ENCODE data around the gene MLLT6.

The MLLT6 gene

GRCh38 chr17:38729886-38730525 is 24.9 kb downstream of the MLLT6 start, which contains the start of gene CISD3:
TSS of gene CISD3 (plus strand) at chr17:38730341. CDS start at chr17:38730359, 18 bp downstream.
- 0 out of 2 replicates have a peak, but pooled peaks cover 4% of the 10 kb centered on the region for H3K4me1 ChIP-seq (ENCODE audit: low read length)
- no peaks in the 10 kb centered on the region for H3K9me2 ChIP-seq (replicated peaks; ENCODE audit: insufficient read depth, low read length)
- TF ChIP-seq CTCF (IDR thresholded peaks at IDR 0.05; ENCODE audit: low read length) (peak; percentile 44), EZH2phosphoT487 (IDR thresholded peaks at IDR 0.05; ENCODE audit: low read length) (no peak)
- peaks cover 19% of the 10 kb centered on the region for H3F3A ChIP-seq (ENCODE audit: insufficient read depth, low read length)
- DNase-seq = peak; percentile 94
- H3K9me3 ChIP-seq (replicated peaks; ENCODE audit: insufficient read depth, low read length) = no peaks in the 10 kb centered on the region
- peak within 1 kb of the TSS; percentile 82 for H3K4me3 ChIP-seq (ENCODE audit: low read length)
- H3K27ac ChIP-seq (ENCODE audit: low read length) = 0 out of 2 replicates have a peak within 1 kb of the TSS, but pooled peaks have one; percentile 10
- H3K36me3 ChIP-seq (replicated peaks; ENCODE audit: insufficient read depth, low read length) = no peaks in the 10 kb centered on the region
- peaks cover 14% of the 10 kb centered on the region for H3K79me2 ChIP-seq (ENCODE audit: low read length)
- H3K27me3 ChIP-seq (replicated peaks; ENCODE audit: insufficient read depth, low read length) = no peaks in the 10 kb centered on the region
- no peaks in the 10 kb centered on the region for H4K20me1 ChIP-seq (ENCODE audit: insufficient read depth, low read length)
- H3K9ac ChIP-seq (ENCODE audit: low read length) = peak within 1 kb of the TSS; percentile 68
- H3K4me2 ChIP-seq (ENCODE audit: low read depth, low read length) = peak within 1 kb of the TSS; percentile 87
- peak within 1 kb of the TSS; percentile 86 for H2AFZ ChIP-seq (ENCODE audit: low read length)

GRCh38 chr17:38730526-38731379 is 25.7 kb downstream of the MLLT6 start:
- H3F3A ChIP-seq (ENCODE audit: insufficient read depth, low read length) = peaks cover 19% of the 10 kb centered on the region
- H3K9me3 ChIP-seq (replicated peaks; ENCODE audit: insufficient read depth, low read length) = no peaks in the 10 kb centered on the region
- peak overlapping the region; percentile 86 for H2AFZ ChIP-seq (ENCODE audit: low read length)
- peaks cover 14% of the 10 kb centered on the region for H3K79me2 ChIP-seq (ENCODE audit: low read length)
- H3K36me3 ChIP-seq (replicated peaks; ENCODE audit: insufficient read depth, low read length) = no peaks in the 10 kb centered on the region
- H3K4me3 ChIP-seq (ENCODE audit: low read length) = peak overlapping the region; percentile 82
- peak overlapping the region; percentile 68 for H3K9ac ChIP-seq (ENCODE audit: low read length)
- peak; percentile 27 for DNase-seq
- peak overlapping the region; percentile 87 for H3K4me2 ChIP-seq (ENCODE audit: low read depth, low read length)
- TF ChIP-seq CTCF (IDR thresholded peaks at IDR 0.05; ENCODE audit: low read length) (no peak), EZH2phosphoT487 (IDR thresholded peaks at IDR 0.05; ENCODE audit: low read length) (no peak), EZH2 (optimal IDR thresholded peaks at IDR 0.05; ENCODE audit: low read depth, low read length) (no peak)
- no peaks in the 10 kb centered on the region for H4K20me1 ChIP-seq (ENCODE audit: insufficient read depth, low read length)
- 0 out of 2 replicates have a peak overlapping the region, but pooled peaks have one; percentile 10 for H3K27ac ChIP-seq (ENCODE audit: low read length)
- H3K27me3 ChIP-seq (replicated peaks; ENCODE audit: insufficient read depth, low read length) = no peaks in the 10 kb centered on the region
- H3K4me1 ChIP-seq (ENCODE audit: low read length) = 0 out of 2 replicates have a peak, but pooled peaks cover 4% of the 10 kb centered on the region
- H3K9me2 ChIP-seq (replicated peaks; ENCODE audit: insufficient read depth, low read length) = no peaks in the 10 kb centered on the region

- 0 out of 2 replicates have a peak, but pooled peaks cover 4% of the 10 kb centered on the region for H3K4me1 ChIP-seq (ENCODE audit: low read length)
- no peaks in the 10 kb centered on the region for H4K20me1 ChIP-seq (ENCODE audit: insufficient read depth, low read length)
- DNase-seq = no peak
- no peak overlapping the region for H3K9ac ChIP-seq (ENCODE audit: low read length)
- no peak for TF ChIP-seq CTCF (IDR thresholded peaks at IDR 0.05; ENCODE audit: low read length)
- TF ChIP-seq EZH2phosphoT487 (IDR thresholded peaks at IDR 0.05; ENCODE audit: low read length) = no peak
- no peak for TF ChIP-seq EZH2 (optimal IDR thresholded peaks at IDR 0.05; ENCODE audit: low read depth, low read length)
- no peak overlapping the region for H3K4me3 ChIP-seq (ENCODE audit: low read length)
- H3K9me2 ChIP-seq (replicated peaks; ENCODE audit: insufficient read depth, low read length) = no peaks in the 10 kb centered on the region
- H3K9me3 ChIP-seq (replicated peaks; ENCODE audit: insufficient read depth, low read length) = no peaks in the 10 kb centered on the region
- H3K36me3 ChIP-seq (replicated peaks; ENCODE audit: insufficient read depth, low read length) = no peaks in the 10 kb centered on the region
- H3K27ac ChIP-seq (ENCODE audit: low read length) = no peak overlapping the region
- H3F3A ChIP-seq (ENCODE audit: insufficient read depth, low read length) = peaks cover 19% of the 10 kb centered on the region
- no peak overlapping the region for H3K4me2 ChIP-seq (ENCODE audit: low read depth, low read length)
- H2AFZ ChIP-seq (ENCODE audit: low read length) = no peak overlapping the region
- H3K79me2 ChIP-seq (ENCODE audit: low read length) = peaks cover 14% of the 10 kb centered on the region
- no peaks in the 10 kb centered on the region for H3K27me3 ChIP-seq (replicated peaks; ENCODE audit: insufficient read depth, low read length)
These were observed 26.6 kb downstream of the MLLT6 start for GRCh38 chr17:38731526-38732294.
